Measurements from ENCODE around the gene HSP90AB1. TPM values are rescaled to one million over a fixed set of nuclear protein-coding genes. Genes with fewer than 3 reads are reported as not detected.
A peak's percentile ranks its signal among the peaks of the same experiment; 100 is the strongest.

HSP90AB1 gene
- total RNA-seq, 2 experiments from 2014 or later = 1,951 to 2,044 TPM

- no peak overlapping the region for H3K4me3 Mint-ChIP-seq
- peaks cover 7% of the 10 kb centered on the region for H3K36me3 Mint-ChIP-seq (ENCODE audit: low read depth)
- peaks cover 34% of the 10 kb centered on the region for H3K27me3 Mint-ChIP-seq (ENCODE audit: low read depth)
- H3K27ac Mint-ChIP-seq = no peak overlapping the region
- DNase-seq = peak; percentile 76
- intact Hi-C loops (cut with micrococcal nuclease) = loop anchor here (1.0 to 2.0 kb wide), 4 partner anchors 29 to 188 kb away; no protein-coding TSS in a partner anchor
- H3K9me3 Mint-ChIP-seq = no peaks in the 10 kb centered on the region
- CTCF ChIA-PET = interaction anchor here (0.5 to 5.0 kb wide), 31 partner anchors 8 to 189 kb away, joined by 3 to 164 read pairs (median 5); partner anchors contain the start of genes AARS2, CDC5L, HSP90AB1 and SLC35B2
- peaks cover 40% of the 10 kb centered on the region for H3K4me1 Mint-ChIP-seq (ENCODE audit: low read depth)
Measured at GRCh38 chr6:44268095-44268628, 21.3 kb downstream of the HSP90AB1 start.

GRCh38 chr6:44269178-44269920 is 22.4 kb downstream of the HSP90AB1 start:
- peaks cover 42% of the 10 kb centered on the region for H3K27me3 Mint-ChIP-seq (ENCODE audit: low read depth)
- H3K36me3 Mint-ChIP-seq (ENCODE audit: low read depth) = no peaks in the 10 kb centered on the region
- H3K27ac Mint-ChIP-seq = no peak overlapping the region
- peak overlapping the region; percentile 41 for H3K4me3 Mint-ChIP-seq
- intact Hi-C loops (cut with micrococcal nuclease) = loop anchor here (2.0 kb wide), 1 partner anchor 27 kb away; no protein-coding TSS in a partner anchor
- H3K4me1 Mint-ChIP-seq (ENCODE audit: low read depth) = peaks cover 32% of the 10 kb centered on the region
- DNase-seq = no peak
- H3K9me3 Mint-ChIP-seq = no peaks in the 10 kb centered on the region
- CTCF ChIA-PET = interaction anchor here (1.0 to 5.0 kb wide), 14 partner anchors 9 to 188 kb away, joined by 3 to 164 read pairs (median 12); partner anchors contain the start of genes AARS2, HSP90AB1 and SPATS1

- Mint-ChIP-seq H3K4me1 (ENCODE audit: low read depth) (peaks cover 32% of the 10 kb centered on the region), H3K36me3 (ENCODE audit: low read depth) (no peaks in the 10 kb centered on the region), H3K27me3 (ENCODE audit: low read depth) (peaks cover 48% of the 10 kb centered on the region), H3K9me3 (no peaks in the 10 kb centered on the region), H3K27ac (no peak within 1 kb of the TSS), H3K4me3 (peak within 1 kb of the TSS; percentile 52)
- DNase-seq = no peak
- intact Hi-C loops (cut with micrococcal nuclease) = loop anchor here (2.0 kb wide), 1 partner anchor 27 kb away; no protein-coding TSS in a partner anchor
- CTCF ChIA-PET = interaction anchor here (1.1 to 5.0 kb wide), 5 partner anchors 27 to 102 kb away, joined by 3 to 164 read pairs (median 41); partner anchors contain the start of gene AARS2
Measured at GRCh38 chr6:44269921-44270525, 23.1 kb downstream of the HSP90AB1 start, which contains the start of gene TMEM151B. Gene TMEM151B, plus strand, starts transcription at chr6:44270450. Its CDS starts 293 bp downstream, at chr6:44270743.

- intact Hi-C loops (cut with micrococcal nuclease) = no loop called here
- Mint-ChIP-seq H3K9me3 (no peaks in the 10 kb centered on the region), H3K36me3 (ENCODE audit: low read depth) (no peaks in the 10 kb centered on the region), H3K27ac (no peak overlapping the region), H3K27me3 (ENCODE audit: low read depth) (peaks cover 48% of the 10 kb centered on the region), H3K4me1 (ENCODE audit: low read depth) (peaks cover 32% of the 10 kb centered on the region), H3K4me3 (peak overlapping the region; percentile 52)
- DNase-seq = no peak
- CTCF ChIA-PET = interaction anchor here (1.1 kb wide), 1 partner anchor 101 kb away, joined by 3 read pairs; no protein-coding TSS in a partner anchor
Measured at GRCh38 chr6:44270526-44271405, 23.9 kb downstream of the HSP90AB1 start.

- intact Hi-C loops (cut with micrococcal nuclease) = no loop called here
- Mint-ChIP-seq H3K36me3 (ENCODE audit: low read depth) (no peaks in the 10 kb centered on the region), H3K4me1 (ENCODE audit: low read depth) (peaks cover 26% of the 10 kb centered on the region), H3K9me3 (no peaks in the 10 kb centered on the region), H3K4me3 (peak overlapping the region; percentile 52), H3K27ac (no peak overlapping the region), H3K27me3 (ENCODE audit: low read depth) (peaks cover 48% of the 10 kb centered on the region)
- no peak for DNase-seq
- CTCF ChIA-PET = no interaction called here
Measured at GRCh38 chr6:44271406-44271723, 24.5 kb downstream of the HSP90AB1 start.

- intact Hi-C loops (cut with micrococcal nuclease) = no loop called here
- Mint-ChIP-seq H3K36me3 (ENCODE audit: low read depth) (no peaks in the 10 kb centered on the region), H3K4me3 (no peak overlapping the region), H3K4me1 (ENCODE audit: low read depth) (peaks cover 21% of the 10 kb centered on the region), H3K9me3 (no peaks in the 10 kb centered on the region), H3K27ac (no peak overlapping the region), H3K27me3 (ENCODE audit: low read depth) (peaks cover 52% of the 10 kb centered on the region)
- CTCF ChIA-PET = interaction anchor here (0.7 to 1.0 kb wide), 2 partner anchors 33 to 41 kb away, joined by 3 read pairs; partner anchors contain the start of gene AARS2
- no peak for DNase-seq
Measured at GRCh38 chr6:44271914-44272313, 25.0 kb downstream of the HSP90AB1 start.

GRCh38 chr6:44272529-44272928 is 25.6 kb downstream of the HSP90AB1 start:
- peaks cover 19% of the 10 kb centered on the region for H3K4me1 Mint-ChIP-seq (ENCODE audit: low read depth)

GRCh38 chr6:44272999-44273566 is 26.2 kb downstream of the HSP90AB1 start:
- Mint-ChIP-seq H3K4me1 (ENCODE audit: low read depth) (peaks cover 18% of the 10 kb centered on the region), H3K27me3 (ENCODE audit: low read depth) (peaks cover 64% of the 10 kb centered on the region), H3K9me3 (no peaks in the 10 kb centered on the region), H3K36me3 (ENCODE audit: low read depth) (no peaks in the 10 kb centered on the region), H3K4me3 (no peak overlapping the region), H3K27ac (no peak overlapping the region)
- intact Hi-C loops (cut with micrococcal nuclease) = no loop called here
- CTCF ChIA-PET = interaction anchor here (1.0 kb wide), 1 partner anchor 32 kb away, joined by 3 read pairs; no protein-coding TSS in a partner anchor
- DNase-seq = no peak

More at GRCh38 chr6:44272529-44272928, 25.6 kb downstream of the HSP90AB1 start:
- peaks cover 58% of the 10 kb centered on the region for H3K27me3 Mint-ChIP-seq (ENCODE audit: low read depth)
- DNase-seq = no peak
- H3K9me3 Mint-ChIP-seq = no peaks in the 10 kb centered on the region
- no peak overlapping the region for H3K4me3 Mint-ChIP-seq
- intact Hi-C loops (cut with micrococcal nuclease) = no loop called here
- no peak overlapping the region for H3K27ac Mint-ChIP-seq
- CTCF ChIA-PET = interaction anchor here (0.7 to 1.0 kb wide), 2 partner anchors 33 to 40 kb away, joined by 3 read pairs; partner anchors contain the start of gene AARS2
- H3K36me3 Mint-ChIP-seq (ENCODE audit: low read depth) = no peaks in the 10 kb centered on the region

- Mint-ChIP-seq H3K27me3 (ENCODE audit: low read depth) (peaks cover 62% of the 10 kb centered on the region), H3K4me1 (ENCODE audit: low read depth) (peaks cover 17% of the 10 kb centered on the region), H3K9me3 (no peaks in the 10 kb centered on the region), H3K36me3 (ENCODE audit: low read depth) (no peaks in the 10 kb centered on the region), H3K27ac (no peak overlapping the region), H3K4me3 (no peak overlapping the region)
- intact Hi-C loops (cut with micrococcal nuclease) = no loop called here
- DNase-seq = no peak
- CTCF ChIA-PET = no interaction called here
Measured at GRCh38 chr6:44273617-44274016, 26.7 kb downstream of the HSP90AB1 start.

- Mint-ChIP-seq H3K4me3 (no peak overlapping the region), H3K4me1 (ENCODE audit: low read depth) (peaks cover 2% of the 10 kb centered on the region), H3K27ac (no peak overlapping the region), H3K27me3 (ENCODE audit: low read depth) (peaks cover 59% of the 10 kb centered on the region), H3K36me3 (ENCODE audit: low read depth) (no peaks in the 10 kb centered on the region), H3K9me3 (no peaks in the 10 kb centered on the region)
- CTCF ChIA-PET = interaction anchor here (0.7 to 2.1 kb wide), 5 partner anchors 8 to 349 kb away, joined by 3 to 9 read pairs (median 3); partner anchors contain the start of gene AARS2
- DNase-seq = no peak
- intact Hi-C loops (cut with micrococcal nuclease) = no loop called here
Measured at GRCh38 chr6:44275271-44275748, 28.4 kb downstream of the HSP90AB1 start.
